ENCODE data around the gene C11orf71. TPM values are rescaled to one million over a fixed set of nuclear protein-coding genes. Genes with fewer than 3 reads are reported as not detected.

The C11orf71 gene
- total and polyA plus RNA-seq, 5 experiments from 2014 or later: 11.8 to 19.2 (median 18.2) TPM

Other genes starting within 250 kb of the C11orf71 start
- not detected for gene NNMT, start 104.1 kb downstream of the C11orf71 start, total RNA-seq
- gene NNMT, start 104.1 kb downstream of the C11orf71 start, polyA plus RNA-seq: not detected
- 10 to 100 TPM; 46.2 to 46.4 TPM for gene RBM7, start 155 bp upstream of the C11orf71 start, total RNA-seq
- 10 to 100 TPM; 13.8 to 34.0 (median 20.3) TPM for gene RBM7, start 155 bp upstream of the C11orf71 start, polyA plus RNA-seq
- 10 to 100 TPM; 60.6 to 65.0 TPM for gene REXO2, start 39.0 kb upstream of the C11orf71 start, total RNA-seq
- 10 to 100 TPM; 45.8 to 49.5 (median 47.9) TPM for gene REXO2, start 39.0 kb upstream of the C11orf71 start, polyA plus RNA-seq
- gene NXPE1, start 159.4 kb upstream of the C11orf71 start, total RNA-seq: not detected
- gene NXPE1, start 159.4 kb upstream of the C11orf71 start, polyA plus RNA-seq: not detected
- gene NXPE4, start 195.3 kb upstream of the C11orf71 start, total RNA-seq: not detected
- gene NXPE4, start 195.3 kb upstream of the C11orf71 start, polyA plus RNA-seq: not detected